ENCODE measurements around the gene MED9.

Gene MED9

DNA sequence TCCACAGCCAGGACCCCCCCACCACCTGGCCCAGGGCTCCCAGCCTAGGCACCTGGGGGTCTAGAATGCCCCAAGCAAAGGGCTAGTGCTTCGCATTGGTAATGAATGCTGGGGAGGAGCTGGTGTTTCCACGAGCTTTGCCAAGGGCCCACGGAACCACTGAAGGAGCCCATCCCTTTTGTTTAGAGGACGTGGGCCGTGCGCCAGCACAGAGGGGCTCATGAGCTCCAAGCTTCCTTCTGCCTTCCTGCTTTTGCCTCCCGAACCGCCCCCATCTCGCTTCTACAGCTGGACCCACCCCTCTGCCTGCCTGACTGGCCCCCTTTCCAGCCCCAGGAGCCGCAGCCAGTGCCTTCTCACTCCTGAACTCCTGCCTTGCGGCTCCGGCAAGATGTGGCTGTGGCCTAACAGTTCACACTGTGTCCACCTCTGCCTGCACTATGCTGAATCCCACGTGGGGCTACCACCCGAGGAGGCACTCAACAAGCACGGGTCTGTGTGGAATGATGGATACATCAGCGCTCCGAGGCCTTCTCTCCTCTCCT is 51.2 kb downstream of the MED9 start:
- TF ChIP-seq, protein P1, sequence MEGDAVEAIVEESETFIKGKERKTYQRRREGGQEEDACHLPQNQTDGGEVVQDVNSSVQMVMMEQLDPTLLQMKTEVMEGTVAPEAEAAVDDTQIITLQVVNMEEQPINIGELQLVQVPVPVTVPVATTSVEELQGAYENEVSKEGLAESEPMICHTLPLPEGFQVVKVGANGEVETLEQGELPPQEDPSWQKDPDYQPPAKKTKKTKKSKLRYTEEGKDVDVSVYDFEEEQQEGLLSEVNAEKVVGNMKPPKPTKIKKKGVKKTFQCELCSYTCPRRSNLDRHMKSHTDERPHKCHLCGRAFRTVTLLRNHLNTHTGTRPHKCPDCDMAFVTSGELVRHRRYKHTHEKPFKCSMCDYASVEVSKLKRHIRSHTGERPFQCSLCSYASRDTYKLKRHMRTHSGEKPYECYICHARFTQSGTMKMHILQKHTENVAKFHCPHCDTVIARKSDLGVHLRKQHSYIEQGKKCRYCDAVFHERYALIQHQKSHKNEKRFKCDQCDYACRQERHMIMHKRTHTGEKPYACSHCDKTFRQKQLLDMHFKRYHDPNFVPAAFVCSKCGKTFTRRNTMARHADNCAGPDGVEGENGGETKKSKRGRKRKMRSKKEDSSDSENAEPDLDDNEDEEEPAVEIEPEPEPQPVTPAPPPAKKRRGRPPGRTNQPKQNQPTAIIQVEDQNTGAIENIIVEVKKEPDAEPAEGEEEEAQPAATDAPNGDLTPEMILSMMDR (IDR thresholded peaks at IDR 0.05; ENCODE audit: low read depth, low read length) = no peak
- DNase-seq (ENCODE audit: extremely low read depth, low read depth) = no peak

DNA sequence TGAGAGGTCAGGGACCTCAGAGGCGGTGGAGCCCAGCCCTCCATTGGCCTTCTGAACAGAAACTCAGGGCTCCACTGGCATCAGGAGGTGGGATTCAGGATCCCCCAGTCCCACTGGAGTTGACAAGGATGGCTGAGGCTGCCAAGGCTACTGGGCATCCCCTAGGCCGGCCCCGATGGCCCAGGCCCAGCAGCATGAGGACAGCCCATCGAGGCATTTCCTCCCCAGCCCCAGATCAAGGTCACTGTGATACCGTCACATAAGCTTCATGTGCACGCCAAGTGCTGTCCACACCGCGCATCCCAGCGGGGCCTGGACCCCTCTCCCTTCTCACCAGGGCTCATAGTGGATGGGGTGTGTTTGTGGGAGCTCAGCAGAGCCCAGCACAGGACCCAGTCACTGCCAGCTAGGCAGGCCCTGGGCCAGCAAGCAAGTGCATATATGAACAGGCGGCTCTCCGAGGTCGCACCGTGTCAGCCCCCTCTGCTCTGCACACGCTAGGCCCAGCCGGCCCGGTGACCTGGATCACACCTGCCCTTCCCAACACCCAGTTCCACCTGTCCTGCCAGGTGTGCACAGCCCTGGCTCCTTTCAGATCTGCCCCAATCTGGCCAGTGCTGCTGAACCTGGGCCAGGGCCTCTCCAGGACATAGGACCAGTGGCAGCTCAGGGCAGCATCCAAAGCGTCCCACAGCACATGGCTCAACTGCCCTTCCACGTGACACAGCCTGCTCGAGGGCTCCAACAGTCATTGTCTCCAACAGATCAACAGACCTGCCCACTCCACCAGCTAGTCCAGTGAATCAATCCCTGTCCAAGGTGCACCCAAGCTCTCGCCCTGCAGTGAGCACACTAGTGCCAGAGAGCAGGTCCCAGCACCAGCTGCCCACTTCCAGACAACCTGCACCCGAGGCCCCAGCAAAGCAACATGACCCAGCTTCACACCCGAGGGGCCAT is 52.2 kb downstream of the MED9 start:
- DNase-seq (ENCODE audit: extremely low read depth, low read depth) = no peak
- TF ChIP-seq, protein P1 (IDR thresholded peaks at IDR 0.05; ENCODE audit: low read depth, low read length) = no peak

DNA sequence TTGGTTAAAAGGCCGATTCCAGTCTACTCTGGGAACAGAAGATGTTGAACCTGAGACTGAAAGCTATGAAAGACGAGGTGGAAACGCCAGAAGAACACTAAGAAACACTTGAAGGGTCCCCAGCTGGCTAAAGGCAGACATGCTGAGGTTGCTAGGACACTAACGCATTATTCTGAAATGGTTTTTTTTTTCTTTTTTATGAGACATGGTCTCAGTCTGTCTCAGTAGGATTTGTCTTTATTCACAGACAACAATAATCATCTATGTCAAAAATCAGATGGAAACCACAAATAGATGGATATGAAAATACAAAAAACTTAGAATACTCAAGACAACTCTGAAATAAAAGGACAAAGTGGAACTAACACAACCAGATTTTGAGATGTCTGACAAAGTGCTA is 54.4 kb downstream of the MED9 start:
- DNase-seq (ENCODE audit: extremely low read depth, low read depth) = no peak
- TF ChIP-seq, protein P1 (IDR thresholded peaks at IDR 0.05; ENCODE audit: low read depth, low read length) = no peak

DNA sequence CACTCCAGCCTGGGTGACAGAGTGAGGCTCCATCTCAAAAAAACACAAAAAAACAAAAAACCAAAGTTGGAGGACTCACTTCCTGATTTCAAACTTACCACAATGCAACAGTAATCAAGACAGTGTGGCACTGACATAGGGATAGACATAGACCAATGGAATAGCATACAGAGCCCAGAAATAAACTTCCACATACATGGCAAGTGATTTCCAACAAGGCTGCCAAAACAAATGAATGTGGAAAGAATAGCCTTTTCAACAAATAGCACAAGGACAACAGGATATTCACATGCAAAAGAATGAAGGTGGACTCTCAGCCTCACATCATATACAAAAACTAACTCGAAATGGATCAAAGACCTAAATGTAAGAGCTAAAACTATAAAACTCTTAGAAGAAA is 56.2 kb downstream of the MED9 start:
- DNase-seq (ENCODE audit: extremely low read depth, low read depth) = no peak
- TF ChIP-seq, protein P1 (IDR thresholded peaks at IDR 0.05; ENCODE audit: low read depth, low read length) = no peak

DNA sequence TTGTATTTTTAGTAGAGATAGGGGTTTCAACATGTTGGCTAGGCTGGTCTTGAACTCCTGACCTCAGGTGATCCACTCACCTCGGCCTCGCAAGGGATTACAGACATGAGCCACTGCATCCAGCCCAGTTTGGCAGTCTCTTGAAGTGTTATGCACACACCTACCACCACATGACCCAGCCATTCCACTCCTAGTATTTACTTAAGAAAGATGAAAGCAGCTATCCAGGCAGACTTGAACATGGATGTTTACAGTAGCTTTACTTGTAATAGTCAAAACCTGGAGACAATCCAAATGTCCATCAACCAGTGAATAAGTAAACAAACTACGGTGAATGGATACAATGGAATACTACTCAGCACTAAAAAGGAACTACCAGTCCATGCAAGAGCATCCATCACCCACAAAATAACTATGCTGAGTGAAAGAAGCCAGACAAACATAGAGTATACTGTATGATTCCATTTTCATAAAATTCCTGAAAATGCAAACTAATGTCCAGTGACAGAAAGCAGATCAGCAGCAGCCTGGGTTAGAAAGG is 57.2 kb downstream of the MED9 start:
- no peak for DNase-seq (ENCODE audit: extremely low read depth, low read depth)
- TF ChIP-seq, protein P1 (IDR thresholded peaks at IDR 0.05; ENCODE audit: low read depth, low read length) = no peak

DNA sequence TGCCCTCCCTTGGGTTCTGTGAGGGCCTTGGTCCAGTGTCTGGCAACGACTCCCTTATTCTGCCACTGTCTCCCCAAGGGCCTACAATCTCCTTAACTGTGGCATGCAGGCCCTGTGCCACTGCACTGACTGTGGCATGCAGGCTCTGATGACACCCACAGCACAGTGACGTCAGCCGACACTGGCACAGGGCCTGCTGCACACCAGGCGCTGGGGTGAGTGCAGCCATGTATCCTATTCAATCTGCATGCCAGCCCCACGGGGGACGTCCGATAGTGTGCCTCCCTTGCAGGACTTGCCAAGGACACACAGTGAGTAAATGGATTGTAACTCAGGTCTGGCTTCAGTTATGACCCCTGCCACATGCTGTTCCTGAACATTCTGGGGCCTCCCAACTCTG is 59.2 kb downstream of the MED9 start:
- TF ChIP-seq, protein P1 (IDR thresholded peaks at IDR 0.05; ENCODE audit: low read depth, low read length) = no peak
- DNase-seq (ENCODE audit: extremely low read depth, low read depth) = no peak

DNA sequence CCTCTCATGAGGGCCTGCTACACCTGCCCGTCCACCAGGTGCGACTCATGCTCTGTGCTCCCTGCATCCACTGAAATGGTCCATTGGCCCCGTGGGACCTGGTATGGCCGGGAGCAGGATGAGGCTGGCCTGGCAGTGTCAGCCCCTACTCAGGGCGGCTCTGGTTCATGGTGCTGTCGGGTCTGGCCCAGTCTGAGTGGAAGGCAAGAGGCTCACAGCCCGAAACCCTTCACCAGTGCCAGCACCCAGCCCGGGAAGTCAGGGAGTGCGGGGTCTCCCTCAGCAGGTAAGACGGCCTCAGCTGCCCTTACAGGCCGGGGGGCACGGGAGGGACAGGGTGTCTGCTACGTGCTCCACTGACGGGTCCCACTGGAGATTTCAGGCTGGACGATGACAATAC is 59.9 kb downstream of the MED9 start:
- DNase-seq (ENCODE audit: extremely low read depth, low read depth) = no peak
- TF ChIP-seq, protein P1 (IDR thresholded peaks at IDR 0.05; ENCODE audit: low read depth, low read length) = no peak

Measured in AG09319 (cell line).